Ishikawa (cell line): Measurements from ENCODE around the gene SIX5.

Experiments
- CEBPB ChIP-seq: IDR thresholded peaks from 2 replicates; pipeline ENCODE4 v1.6.1; 2012
- CREB1 ChIP-seq: IDR thresholded peaks from 2 replicates; pipeline ENCODE4 v1.6.1; 2012; ENCODE audit warnings: low read depth
- EGR1 ChIP-seq: IDR thresholded peaks from 2 replicates; pipeline ENCODE4 v1.6.1; 2012
- EP300 ChIP-seq: IDR thresholded peaks from 2 replicates; pipeline ENCODE4 v1.6.1; 2012; ENCODE audit warnings: borderline replicate concordance
- FOXM1 ChIP-seq: IDR thresholded peaks from 2 replicates; pipeline ENCODE4 v1.6.1; 2012; ENCODE audit warnings: low read depth, borderline replicate concordance
- NFIC ChIP-seq: IDR thresholded peaks from 2 replicates; pipeline ENCODE4 v1.6.1; 2012
- RAD21 ChIP-seq: IDR thresholded peaks from 2 replicates; pipeline ENCODE4 v1.6.1; 2012; ENCODE audit warnings: low read depth
- TAF1 ChIP-seq: IDR thresholded peaks from 2 replicates; pipeline ENCODE4 v1.6.1; 2012; ENCODE audit warnings: low read depth, mild to moderate bottlenecking
- TCF12 ChIP-seq: IDR thresholded peaks from 2 replicates; pipeline ENCODE4 v1.6.1; 2012; ENCODE audit warnings: low read depth
- TEAD4 ChIP-seq: IDR thresholded peaks from 2 replicates; pipeline ENCODE4 v1.6.1; 2012
- YY1 ChIP-seq: IDR thresholded peaks from 2 replicates; pipeline ENCODE4 v1.6.1; 2012; ENCODE audit warnings: low read depth
- ZBTB7A ChIP-seq: IDR thresholded peaks from 2 replicates; pipeline ENCODE4 v1.6.1; 2012; ENCODE audit warnings: low read depth
- TF ChIP-seq, protein P1 (sequence below): IDR thresholded peaks from 2 replicates; pipeline ENCODE4 v1.6.1; 2012
- TF ChIP-seq, protein P2 (sequence below): IDR thresholded peaks from 2 replicates; pipeline ENCODE4 v1.6.1; 2012; ENCODE audit warnings: low read depth, mild to moderate bottlenecking
- TF ChIP-seq, protein P3 (sequence below): IDR thresholded peaks from 2 replicates; pipeline ENCODE4 v1.6.1; 2012

SIX5 gene

DNA sequence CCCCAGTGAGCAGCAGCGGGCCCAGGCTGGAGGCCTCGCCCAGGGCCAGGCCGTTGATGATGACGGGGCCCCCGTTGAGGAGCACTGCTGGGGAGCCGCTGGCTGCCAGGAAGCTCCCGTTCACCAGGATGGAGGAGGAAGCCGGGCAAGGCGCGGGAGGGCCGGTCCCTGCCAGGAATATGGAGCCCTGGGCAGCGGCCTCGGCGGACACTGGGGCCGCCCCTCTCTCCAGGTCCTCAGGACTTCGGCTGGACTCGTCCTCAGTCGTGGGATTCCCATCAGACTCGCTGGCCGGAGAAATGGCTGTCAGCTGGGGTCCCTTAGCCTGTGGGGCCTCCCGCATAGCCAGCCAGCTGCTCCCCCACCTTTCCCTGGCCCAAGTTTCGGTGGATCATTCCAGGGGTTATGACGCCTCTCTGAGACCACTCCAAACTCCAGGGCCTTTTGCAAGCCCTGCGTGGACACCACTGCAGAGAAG, 2.1 kb downstream of the SIX5 start:
- TF ChIP-seq EP300 (no peak), FOXM1 (no peak), TCF12 (no peak), CREB1 (no peak), EGR1 (no peak), RAD21 (no peak), TAF1 (no peak), NFIC (no peak), CEBPB (no peak), YY1 (no peak)
- TF ChIP-seq, protein P1, sequence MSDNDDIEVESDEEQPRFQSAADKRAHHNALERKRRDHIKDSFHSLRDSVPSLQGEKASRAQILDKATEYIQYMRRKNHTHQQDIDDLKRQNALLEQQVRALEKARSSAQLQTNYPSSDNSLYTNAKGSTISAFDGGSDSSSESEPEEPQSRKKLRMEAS, result no peak
- TF ChIP-seq, protein P2, sequence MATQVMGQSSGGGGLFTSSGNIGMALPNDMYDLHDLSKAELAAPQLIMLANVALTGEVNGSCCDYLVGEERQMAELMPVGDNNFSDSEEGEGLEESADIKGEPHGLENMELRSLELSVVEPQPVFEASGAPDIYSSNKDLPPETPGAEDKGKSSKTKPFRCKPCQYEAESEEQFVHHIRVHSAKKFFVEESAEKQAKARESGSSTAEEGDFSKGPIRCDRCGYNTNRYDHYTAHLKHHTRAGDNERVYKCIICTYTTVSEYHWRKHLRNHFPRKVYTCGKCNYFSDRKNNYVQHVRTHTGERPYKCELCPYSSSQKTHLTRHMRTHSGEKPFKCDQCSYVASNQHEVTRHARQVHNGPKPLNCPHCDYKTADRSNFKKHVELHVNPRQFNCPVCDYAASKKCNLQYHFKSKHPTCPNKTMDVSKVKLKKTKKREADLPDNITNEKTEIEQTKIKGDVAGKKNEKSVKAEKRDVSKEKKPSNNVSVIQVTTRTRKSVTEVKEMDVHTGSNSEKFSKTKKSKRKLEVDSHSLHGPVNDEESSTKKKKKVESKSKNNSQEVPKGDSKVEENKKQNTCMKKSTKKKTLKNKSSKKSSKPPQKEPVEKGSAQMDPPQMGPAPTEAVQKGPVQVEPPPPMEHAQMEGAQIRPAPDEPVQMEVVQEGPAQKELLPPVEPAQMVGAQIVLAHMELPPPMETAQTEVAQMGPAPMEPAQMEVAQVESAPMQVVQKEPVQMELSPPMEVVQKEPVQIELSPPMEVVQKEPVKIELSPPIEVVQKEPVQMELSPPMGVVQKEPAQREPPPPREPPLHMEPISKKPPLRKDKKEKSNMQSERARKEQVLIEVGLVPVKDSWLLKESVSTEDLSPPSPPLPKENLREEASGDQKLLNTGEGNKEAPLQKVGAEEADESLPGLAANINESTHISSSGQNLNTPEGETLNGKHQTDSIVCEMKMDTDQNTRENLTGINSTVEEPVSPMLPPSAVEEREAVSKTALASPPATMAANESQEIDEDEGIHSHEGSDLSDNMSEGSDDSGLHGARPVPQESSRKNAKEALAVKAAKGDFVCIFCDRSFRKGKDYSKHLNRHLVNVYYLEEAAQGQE, result no peak

DNA sequence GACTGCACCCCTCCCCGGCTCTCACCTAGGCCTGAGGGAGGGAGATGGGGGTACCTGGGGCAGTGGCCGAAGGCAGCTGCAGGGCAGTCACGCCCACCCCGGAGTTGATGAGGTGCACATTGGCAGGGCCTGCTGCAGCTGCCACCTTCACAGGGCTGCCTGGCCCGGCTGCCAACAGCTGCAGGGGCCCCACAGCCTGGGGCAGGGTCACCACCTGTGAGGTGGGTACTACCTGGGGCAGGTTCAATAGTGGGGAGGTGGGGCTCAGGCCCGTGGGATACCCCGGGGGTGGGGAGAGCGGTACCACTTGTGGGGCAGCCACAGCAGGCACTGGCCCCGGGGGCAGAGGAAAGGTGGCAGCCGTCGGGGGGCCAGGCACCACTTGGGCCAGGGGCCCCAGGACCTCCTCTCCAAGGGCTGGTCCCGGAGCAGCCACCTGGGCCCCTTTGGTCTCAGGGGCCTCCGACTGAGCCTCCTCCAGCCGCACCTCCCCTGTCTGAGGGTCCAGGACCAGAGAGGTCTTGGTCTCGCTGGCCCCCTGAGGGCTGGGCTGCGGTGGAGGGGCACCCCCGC, 2.7 kb downstream of the SIX5 start:
- TF ChIP-seq TCF12, result no peak

DNA sequence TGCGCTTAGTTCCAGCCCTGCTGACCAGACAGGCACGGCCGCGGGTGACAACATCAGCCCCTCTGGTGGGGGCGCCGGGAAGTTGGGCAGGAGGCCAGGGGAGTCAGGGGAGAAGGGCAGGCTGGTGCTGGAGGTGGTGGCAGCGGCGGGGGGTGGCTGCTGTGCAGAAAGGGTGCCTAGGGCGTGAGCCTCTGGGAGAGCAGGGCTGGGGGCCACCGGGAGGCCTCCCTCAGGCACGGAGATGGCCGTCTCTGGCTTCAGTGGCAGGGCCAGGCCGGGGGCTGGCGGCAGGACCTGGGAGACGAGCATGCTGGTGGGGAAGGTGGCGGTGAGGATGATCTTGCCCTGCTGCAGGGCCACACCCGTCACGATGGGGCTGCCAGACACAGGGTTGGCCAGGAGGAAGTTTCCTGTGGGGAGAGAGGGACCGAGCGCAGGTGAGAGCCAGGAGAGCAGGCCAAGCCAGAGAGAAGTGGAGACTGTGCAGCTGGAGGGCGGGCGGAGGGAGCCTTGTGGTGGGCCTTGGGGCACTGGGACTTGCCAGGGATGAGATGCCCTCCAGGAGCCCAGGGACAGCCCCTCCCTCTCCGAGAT, 3.3 kb downstream of the SIX5 start:
- no peak for TF ChIP-seq CEBPB
- no peak for TF ChIP-seq FOXM1
- TF ChIP-seq, protein P1, result no peak
- TF ChIP-seq, protein P3, sequence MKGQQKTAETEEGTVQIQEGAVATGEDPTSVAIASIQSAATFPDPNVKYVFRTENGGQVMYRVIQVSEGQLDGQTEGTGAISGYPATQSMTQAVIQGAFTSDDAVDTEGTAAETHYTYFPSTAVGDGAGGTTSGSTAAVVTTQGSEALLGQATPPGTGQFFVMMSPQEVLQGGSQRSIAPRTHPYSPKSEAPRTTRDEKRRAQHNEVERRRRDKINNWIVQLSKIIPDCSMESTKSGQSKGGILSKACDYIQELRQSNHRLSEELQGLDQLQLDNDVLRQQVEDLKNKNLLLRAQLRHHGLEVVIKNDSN, result no peak
- TF ChIP-seq ZBTB7A, result no peak
- TF ChIP-seq CREB1, result no peak
- TF ChIP-seq YY1, result no peak
- TF ChIP-seq TEAD4, result no peak
- no peak for TF ChIP-seq RAD21
- TF ChIP-seq EP300, result no peak
- no peak for TF ChIP-seq TCF12
- TF ChIP-seq EGR1, result no peak
- TF ChIP-seq TAF1, result no peak
- TF ChIP-seq, protein P2, result no peak
- TF ChIP-seq NFIC, result no peak

DNA sequence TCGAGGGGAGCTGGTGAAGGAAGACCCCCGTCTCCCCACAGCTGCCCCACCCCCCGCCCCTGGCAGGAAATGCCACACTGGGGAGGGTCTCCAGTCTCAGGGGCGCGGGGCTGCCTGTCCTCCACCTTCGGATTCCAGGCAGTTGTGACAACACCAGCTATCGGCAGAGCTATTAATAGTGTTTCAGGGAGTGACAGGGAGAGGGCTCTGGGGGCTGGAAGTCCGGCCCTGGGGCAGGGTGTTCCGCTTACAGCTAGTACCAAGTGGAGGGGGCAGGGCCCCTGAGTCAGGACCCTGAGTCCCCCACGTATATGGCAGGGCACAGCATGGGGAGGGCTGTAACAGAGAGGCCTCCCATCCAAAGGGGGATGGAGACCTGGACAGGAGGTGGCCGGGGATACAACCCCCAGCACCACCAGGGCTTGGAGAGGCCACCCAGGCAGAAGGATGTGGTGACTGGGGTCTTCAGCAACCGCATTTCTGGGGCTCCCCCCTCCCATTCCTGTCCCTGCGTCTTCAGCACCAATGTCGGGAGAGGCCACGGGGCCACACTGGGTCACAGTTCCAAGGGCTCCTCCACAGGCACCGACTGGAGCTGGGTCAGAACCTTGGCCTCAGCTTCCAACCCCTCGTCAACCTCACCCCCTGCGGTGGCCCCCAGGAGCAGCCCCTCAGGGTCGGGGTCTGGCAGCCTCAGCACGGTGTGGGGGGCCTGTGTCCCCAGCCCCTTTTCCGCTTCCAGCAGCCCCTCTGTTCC, 3.9 kb downstream of the SIX5 start:
- peak; percentile 58; the same call in 1 of the 2 replicates for TF ChIP-seq ZBTB7A
- no peak for TF ChIP-seq TEAD4

DNA sequence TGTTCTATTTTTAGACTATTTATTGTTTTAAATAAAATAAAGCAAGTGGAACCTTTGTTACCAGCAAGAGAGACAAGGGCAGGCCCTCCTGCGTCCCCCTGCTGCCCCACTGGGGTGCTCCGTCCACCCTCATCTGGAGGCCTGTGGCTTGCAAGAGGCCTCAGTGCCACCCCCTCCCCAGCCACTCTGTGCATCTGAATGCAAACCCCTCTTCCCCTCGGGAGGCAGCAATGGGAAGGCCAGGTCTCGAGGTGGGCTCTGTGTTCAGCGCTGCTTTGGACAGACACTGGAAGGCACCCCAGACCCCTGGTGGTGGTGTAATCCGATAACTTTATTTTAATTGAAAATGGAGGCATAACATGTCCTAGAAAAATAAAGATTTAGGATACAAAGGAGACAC, 4.6 kb downstream of the SIX5 start:
- TF ChIP-seq EGR1, result no peak
- no peak for TF ChIP-seq FOXM1
- TF ChIP-seq TAF1, result no peak
- TF ChIP-seq TCF12, result no peak
- no peak for TF ChIP-seq YY1
- TF ChIP-seq CREB1, result no peak
- TF ChIP-seq, protein P3, result no peak
- no peak for TF ChIP-seq NFIC
- TF ChIP-seq ZBTB7A, result no peak
- TF ChIP-seq TEAD4, result no peak
- no peak for TF ChIP-seq RAD21
- no peak for TF ChIP-seq EP300
- no peak for TF ChIP-seq CEBPB
- TF ChIP-seq, protein P1, result no peak
- TF ChIP-seq, protein P2, result no peak
